Nephron (organoid): ENCODE data around the gene SLC26A9.

Experiments used
- H3K27ac Mint-ChIP-seq, 3 experiments: 2 replicates each; pipeline ENCODE4 v1.8.0; 2020; ENCODE audit warnings: mixed read lengths in 3 of 3, mild to moderate bottlenecking in 2 of 3, moderate library complexity in 1 of 3
- H3K27me3 Mint-ChIP-seq: 2 replicates; pipeline ENCODE4 v1.8.0; 2021; ENCODE audit warnings: low read depth, mild to moderate bottlenecking, moderate library complexity, mixed read lengths
- H3K36me3 Mint-ChIP-seq: 2 replicates; pipeline ENCODE4 v1.8.0; 2020; ENCODE audit warnings: low read depth, mixed read lengths
- H3K4me1 Mint-ChIP-seq: 2 replicates; pipeline ENCODE4 v1.8.0; 2020; ENCODE audit warnings: mixed read lengths
- H3K4me3 Mint-ChIP-seq, 3 experiments: 2 replicates each; pipeline ENCODE4 v1.8.0; 2020; ENCODE audit warnings: mild to moderate bottlenecking in 3 of 3, mixed read lengths in 3 of 3, moderate library complexity in 2 of 3
- H3K9me3 Mint-ChIP-seq: 2 replicates; pipeline ENCODE4 v1.8.0; 2020; ENCODE audit warnings: mixed read lengths
- TF ChIP-seq, protein P1 (sequence below), 3 experiments: fragments of 200-600 bp; sonication (generic); IDR thresholded peaks; one replicate each; pipeline ENCODE4 v1.5.0; 2021; ENCODE audit warnings: antibody characterized with exemption in 3 of 3; ENCODE audit not compliant: unreplicated experiment in 3 of 3

SLC26A9 gene

DNA sequence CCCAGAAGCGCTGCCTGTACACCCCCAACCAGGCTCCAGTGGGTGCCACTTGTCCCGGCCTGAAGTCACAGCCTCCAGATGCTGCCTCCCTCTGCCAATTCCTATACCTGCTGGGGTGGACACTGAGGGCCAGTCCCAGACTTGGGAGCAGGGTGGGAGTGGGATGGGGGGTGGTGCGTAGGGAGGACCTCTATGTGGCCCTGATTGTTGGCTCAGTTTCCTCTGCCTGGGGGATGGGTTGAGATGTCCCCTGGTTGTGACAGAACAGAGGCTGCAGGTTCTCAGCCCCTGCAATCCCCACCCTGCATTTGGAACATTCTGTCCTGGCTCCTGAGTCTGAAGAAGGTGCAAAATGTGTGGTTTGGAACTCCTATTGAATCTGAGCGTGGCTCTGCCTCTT lies 32.8 kb upstream of the SLC26A9 start:
- TF ChIP-seq, protein P1, sequence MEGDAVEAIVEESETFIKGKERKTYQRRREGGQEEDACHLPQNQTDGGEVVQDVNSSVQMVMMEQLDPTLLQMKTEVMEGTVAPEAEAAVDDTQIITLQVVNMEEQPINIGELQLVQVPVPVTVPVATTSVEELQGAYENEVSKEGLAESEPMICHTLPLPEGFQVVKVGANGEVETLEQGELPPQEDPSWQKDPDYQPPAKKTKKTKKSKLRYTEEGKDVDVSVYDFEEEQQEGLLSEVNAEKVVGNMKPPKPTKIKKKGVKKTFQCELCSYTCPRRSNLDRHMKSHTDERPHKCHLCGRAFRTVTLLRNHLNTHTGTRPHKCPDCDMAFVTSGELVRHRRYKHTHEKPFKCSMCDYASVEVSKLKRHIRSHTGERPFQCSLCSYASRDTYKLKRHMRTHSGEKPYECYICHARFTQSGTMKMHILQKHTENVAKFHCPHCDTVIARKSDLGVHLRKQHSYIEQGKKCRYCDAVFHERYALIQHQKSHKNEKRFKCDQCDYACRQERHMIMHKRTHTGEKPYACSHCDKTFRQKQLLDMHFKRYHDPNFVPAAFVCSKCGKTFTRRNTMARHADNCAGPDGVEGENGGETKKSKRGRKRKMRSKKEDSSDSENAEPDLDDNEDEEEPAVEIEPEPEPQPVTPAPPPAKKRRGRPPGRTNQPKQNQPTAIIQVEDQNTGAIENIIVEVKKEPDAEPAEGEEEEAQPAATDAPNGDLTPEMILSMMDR (IDR thresholded peaks at IDR 0.05; ENCODE audit: unreplicated experiment in 3 of 3) = no peak
- Mint-ChIP-seq H3K4me1 (peaks cover 6% of the 10 kb centered on the region), H3K27ac (no peak overlapping the region), H3K4me3 (no peak overlapping the region), H3K9me3 (no peaks in the 10 kb centered on the region), H3K36me3 (no peaks in the 10 kb centered on the region), H3K27me3 (peaks cover 5% of the 10 kb centered on the region)

DNA sequence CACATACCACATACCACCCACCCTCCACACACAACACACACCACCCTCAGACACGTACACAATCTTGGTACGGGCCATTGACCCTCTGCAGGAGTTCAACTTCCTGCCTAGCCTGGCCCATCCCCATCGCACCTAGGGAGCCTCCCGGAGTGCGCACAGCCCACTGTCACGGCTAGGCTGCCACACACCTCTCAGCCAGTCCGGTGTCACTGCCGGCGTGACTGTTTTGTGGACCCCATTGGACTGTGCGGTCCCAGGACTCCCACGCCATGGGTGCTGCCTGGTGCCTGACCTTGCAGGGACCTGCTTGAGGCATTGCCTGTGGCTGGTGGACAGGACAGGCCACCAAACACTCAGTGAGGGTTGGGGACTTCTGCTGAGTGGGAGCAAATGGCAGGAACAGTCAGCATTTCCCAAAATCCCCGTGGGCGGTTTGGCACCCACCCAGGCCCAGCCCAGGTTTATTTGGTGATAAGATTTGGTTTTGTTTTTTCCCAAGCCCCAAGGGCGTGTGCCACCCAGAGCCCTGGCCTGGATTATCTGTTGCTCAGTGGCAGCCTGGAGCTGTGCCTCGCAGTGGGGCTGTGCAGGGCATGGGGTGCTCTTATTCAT lies 32.2 kb upstream of the SLC26A9 start:
- peaks cover 6% of the 10 kb centered on the region for H3K4me1 Mint-ChIP-seq
- no peaks in the 10 kb centered on the region for H3K36me3 Mint-ChIP-seq
- TF ChIP-seq, protein P1 (IDR thresholded peaks at IDR 0.05; ENCODE audit: unreplicated experiment in 3 of 3) = no peak

DNA sequence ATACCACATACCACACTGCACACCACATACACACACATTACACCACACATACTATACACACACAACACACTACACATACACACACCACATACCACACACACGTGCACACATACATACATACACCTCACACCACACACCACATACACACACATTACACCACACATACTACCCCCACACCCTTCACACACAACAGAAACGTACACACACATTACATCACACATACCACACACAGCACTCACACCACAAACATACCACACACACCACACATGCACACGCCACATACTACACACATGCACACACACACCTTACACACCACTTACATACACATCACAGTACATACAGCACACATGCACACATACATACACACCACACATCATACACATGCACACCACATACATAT lies 31.5 kb upstream of the SLC26A9 start:
- Mint-ChIP-seq H3K27ac (peak overlapping the region in 1 of 3 experiments; percentile 42), H3K27me3 (peaks cover 5% of the 10 kb centered on the region), H3K36me3 (no peaks in the 10 kb centered on the region), H3K4me1 (peaks cover 6% of the 10 kb centered on the region), H3K9me3 (no peaks in the 10 kb centered on the region), H3K4me3 (no peak overlapping the region)
- TF ChIP-seq, protein P1 (IDR thresholded peaks at IDR 0.05; ENCODE audit: unreplicated experiment in 3 of 3) = no peak

More for the DNA sequence above, 32.2 kb upstream of the SLC26A9 start:
- H3K4me3 Mint-ChIP-seq = no peak overlapping the region
- no peak overlapping the region for H3K27ac Mint-ChIP-seq
- peaks cover 5% of the 10 kb centered on the region for H3K27me3 Mint-ChIP-seq
- H3K9me3 Mint-ChIP-seq = no peaks in the 10 kb centered on the region

DNA sequence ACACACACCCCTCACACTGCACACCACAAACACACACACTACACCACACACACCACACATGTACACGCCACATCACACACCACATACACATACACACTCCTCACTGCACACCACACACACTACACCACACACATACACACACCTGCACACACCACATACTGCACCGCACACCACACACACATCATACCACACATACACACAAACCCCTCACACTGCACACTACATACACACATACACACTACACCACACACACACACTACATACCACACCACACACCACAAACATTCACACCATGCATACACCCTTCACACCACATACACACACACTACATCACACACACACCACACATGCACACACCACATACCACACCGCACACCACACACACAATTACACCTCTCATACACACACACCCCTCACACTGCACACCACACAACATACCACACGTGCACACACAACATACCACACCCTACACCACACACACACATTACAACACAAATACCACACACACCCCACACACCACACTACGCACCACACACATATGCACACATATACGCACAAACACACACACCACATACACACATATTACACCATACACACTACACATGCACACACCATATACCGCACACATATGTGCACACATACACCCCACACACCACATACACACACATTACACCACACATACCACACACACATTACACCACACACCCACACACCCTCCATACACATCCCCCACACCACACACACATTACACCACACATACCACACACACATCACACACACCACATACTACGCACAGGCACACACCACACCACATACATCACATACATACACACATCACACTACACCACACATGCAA lies 30.3 kb upstream of the SLC26A9 start:
- Mint-ChIP-seq H3K4me3 (no peak overlapping the region), H3K27me3 (peaks cover 5% of the 10 kb centered on the region), H3K4me1 (peaks cover 6% of the 10 kb centered on the region), H3K36me3 (no peaks in the 10 kb centered on the region), H3K9me3 (no peaks in the 10 kb centered on the region), H3K27ac (peak overlapping the region in 2 of 3 experiments; percentile 9 to 30)
- TF ChIP-seq, protein P1 (IDR thresholded peaks at IDR 0.05; ENCODE audit: unreplicated experiment in 3 of 3) = no peak

DNA sequence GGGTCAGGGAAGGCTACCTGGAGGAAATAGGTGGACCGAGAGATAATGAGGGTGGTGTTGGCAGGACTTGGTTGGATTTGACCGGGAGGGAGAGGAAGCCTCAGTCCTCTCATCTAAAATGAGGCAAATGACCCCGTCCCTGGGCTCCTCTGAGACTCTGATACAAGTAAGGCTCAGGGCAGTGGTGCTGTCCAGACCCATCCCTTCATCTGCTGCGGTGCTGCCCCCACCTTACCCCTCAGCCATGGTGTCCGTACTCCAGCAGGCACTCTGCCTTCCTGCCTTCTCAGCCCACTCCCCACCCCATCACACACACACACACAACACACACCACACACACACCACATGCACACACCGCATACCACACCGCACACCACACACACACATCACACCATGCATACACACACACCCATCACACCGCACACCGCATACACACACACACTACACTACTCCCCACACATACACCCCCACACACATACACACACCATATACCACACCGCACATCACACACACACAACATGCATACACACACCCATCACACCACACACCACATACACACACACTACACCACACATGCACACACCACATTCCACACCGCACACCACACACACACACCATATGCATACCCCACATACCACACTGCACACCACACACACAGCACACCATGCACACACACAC lies 29.4 kb upstream of the SLC26A9 start:
- H3K9me3 Mint-ChIP-seq = no peaks in the 10 kb centered on the region
- TF ChIP-seq, protein P1 (IDR thresholded peaks at IDR 0.05; ENCODE audit: unreplicated experiment in 3 of 3) = no peak
- H3K27ac Mint-ChIP-seq = no peak overlapping the region
- H3K4me3 Mint-ChIP-seq = no peak overlapping the region
- peaks cover 6% of the 10 kb centered on the region for H3K4me1 Mint-ChIP-seq
- H3K36me3 Mint-ChIP-seq = no peaks in the 10 kb centered on the region
- H3K27me3 Mint-ChIP-seq = peaks cover 5% of the 10 kb centered on the region
